ENCODE data around the gene EAF1.
"Not testable (repeated sequence)": the region's sequence is repeated elsewhere in the genome, so short reads cannot be mapped to it uniquely, and the experiment has no call there.

Gene EAF1

DNA sequence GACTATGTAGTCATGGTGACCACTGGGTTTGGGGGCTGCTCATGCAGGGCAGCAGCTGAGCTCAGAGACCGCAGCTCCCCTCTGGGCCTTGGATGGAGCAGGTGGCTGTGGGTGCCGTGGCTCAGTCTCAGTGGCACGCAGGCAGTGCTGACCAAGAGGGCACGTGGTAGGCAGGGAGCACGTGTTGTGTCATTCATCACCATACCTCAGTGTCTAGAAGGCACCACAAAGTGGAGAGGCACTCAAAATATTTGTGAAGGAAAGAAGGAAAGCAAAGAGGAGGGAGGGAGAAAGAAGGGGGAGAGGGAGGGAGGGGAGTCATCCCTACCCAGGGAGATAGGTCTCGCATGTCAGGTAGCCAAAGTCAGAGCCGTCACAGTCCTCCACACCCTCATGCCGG lies 26.1 kb downstream of the EAF1 start:
- no peak for DNase-seq

DNA sequence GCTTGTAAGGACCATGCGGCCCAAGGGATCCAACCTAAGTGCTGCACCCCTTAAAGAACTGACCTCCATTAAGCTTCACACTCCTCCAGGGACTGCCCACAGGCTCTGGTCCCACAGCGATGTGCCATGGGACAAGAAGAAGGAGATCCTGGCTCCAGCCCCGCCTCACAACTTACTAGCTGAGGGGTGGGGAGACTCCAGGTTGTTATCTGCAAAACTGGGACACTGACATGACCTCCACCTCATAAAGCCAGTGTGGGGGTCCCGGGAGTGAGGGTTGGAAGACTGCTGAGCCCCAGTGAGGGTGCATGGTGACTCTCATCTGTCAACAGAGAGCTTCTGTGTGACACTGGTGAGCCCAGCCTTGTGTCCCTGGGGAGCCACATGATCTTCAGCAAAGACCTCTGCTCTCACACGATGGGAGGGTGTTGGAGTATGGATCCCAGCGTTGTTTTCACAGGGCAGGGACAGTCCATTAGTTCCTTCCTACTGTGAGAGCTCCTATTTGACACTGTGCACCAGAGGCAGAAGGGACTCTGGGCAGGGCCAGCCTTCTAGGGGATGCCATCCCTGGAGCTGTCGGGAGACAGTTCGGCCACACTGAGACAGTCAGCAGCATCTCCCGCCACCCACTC lies 26.7 kb downstream of the EAF1 start:
- DNase-seq: no peak

DNA sequence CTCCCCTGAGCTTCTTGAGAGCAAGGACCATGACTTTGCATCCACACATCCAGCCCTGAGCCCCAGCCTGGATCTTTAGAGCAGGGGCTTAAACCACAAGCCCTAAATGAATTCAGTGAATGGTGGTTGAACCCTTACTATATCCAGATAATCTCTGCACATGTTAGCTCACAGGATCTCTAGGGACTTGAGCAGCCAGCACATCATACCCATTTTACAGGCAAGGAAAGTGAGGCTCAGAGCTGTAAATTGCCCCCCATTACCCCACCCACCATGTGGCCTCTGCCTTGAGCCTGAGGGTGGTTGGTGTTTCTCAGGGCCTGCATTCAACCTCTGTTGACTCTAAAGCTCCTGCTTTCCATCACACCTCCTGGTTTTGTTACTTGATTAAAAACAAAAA lies 27.6 kb downstream of the EAF1 start:
- DNase-seq: no peak

DNA sequence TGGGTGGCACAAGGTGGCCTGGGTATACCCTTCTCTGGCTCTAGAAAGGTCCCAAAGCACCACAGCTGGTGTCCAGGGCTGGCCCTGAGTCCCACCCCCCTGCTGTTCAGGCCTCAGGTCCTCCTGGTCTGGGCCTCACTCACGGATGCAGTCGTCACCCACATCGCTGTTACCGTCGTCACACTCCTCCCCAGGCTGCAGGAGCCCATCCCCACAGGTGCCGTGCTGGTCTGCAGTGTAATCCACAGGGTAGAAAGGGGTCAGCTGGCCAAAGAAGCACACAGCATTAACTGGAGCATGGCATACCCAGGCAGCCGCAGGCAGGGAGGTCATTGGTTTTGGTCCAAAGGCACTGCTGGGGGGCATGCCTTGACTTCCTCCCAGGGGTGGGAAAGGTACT lies 28.4 kb downstream of the EAF1 start:
- no peak for DNase-seq

DNA sequence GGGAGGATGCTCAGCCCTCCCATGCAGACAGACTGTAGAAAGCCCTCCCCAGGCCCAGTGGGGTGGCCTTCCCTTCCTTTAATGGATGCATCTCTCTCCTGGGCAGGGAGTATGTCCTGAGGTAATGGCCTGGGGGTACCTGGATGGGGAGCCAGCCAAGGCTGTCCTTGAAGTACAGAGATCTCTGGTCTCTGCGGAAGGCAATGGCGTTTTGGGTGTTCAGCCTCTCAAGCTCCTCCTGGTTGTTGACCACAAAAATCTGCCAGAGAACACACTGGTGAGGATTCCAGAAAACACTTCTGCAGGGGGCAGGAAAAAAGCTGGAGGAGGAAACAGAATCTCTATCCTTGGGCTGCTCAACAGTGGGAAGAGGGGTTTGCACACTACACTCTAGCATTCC lies 28.9 kb downstream of the EAF1 start:
- no peak for DNase-seq

DNA sequence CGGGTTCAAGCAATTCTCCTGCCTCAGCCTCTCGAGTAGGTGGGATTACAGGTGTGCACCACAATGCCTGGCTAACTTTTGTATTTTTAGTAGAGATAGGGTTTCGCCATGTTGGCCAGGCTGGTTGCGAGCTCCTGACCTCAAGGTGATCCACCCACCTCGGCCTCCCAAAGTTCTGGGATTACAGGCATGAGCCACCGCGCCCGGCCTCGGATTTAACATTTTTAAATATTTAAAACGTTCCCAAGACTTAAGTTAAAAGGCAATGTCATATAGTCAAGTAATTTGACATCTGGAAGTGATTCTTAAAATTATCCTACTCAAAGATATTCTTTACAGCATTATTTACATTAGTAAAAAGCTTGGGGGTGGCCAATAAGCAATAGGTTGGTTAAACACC lies 29.5 kb downstream of the EAF1 start:
- DNase-seq: not testable (repeated sequence)

DNA sequence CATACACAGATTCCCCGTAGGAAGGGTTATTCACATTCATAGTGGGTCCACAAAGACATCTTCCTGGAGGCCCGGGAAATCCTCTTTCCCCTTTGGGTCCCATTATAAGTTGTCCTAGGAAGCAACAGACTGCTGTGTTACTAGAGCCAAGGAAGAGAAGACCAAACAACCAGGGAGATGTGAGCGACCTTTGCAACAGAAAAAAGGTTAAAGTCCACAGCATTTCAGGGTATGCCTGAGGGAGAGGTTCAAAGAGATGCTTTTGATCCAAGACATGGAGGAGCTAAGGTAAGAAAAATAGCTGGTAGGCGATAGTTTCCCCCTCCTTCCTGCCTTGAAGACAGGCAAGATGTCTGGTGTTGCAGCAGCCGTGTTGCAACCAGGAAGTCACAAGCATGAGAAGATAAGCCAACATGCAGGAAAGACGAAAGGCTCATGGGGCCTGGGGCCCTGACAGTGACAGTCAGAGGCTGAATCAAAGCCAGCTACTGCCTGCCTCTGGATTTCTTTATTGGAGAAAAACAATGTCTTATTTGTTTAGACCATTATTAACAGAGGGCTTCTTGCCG lies 30.9 kb downstream of the EAF1 start:
- no peak for DNase-seq

DNA sequence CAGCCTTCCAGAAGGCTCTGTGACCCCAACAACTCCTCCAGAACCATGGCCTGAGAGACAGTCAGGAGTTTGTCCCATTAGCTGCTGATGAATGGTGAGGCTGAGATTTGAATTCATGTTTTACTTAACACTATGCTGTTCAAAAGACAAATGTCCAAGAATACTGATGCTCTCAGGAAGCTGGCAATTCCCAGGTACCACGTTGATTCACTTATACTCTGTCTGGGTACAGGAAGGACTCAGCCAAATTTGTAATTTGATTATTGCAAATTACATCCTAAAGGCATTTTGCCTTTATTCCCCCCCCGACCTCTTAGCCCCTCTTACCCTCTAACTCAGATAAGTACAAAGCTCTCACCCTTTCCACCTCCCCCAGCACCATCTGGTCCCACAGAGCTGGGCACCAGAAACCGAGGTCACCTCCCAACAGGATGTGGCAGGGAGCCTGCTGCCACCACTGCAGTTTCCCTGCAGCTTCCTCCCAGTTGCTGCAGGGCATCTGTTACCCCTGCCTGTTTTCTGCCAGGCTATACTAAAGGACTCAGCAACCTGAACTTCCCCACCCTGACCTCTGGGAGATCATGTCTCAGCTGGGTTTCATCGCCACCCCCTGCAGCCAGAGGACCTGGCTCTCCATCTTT lies 33.6 kb downstream of the EAF1 start:
- no peak for DNase-seq

DNA sequence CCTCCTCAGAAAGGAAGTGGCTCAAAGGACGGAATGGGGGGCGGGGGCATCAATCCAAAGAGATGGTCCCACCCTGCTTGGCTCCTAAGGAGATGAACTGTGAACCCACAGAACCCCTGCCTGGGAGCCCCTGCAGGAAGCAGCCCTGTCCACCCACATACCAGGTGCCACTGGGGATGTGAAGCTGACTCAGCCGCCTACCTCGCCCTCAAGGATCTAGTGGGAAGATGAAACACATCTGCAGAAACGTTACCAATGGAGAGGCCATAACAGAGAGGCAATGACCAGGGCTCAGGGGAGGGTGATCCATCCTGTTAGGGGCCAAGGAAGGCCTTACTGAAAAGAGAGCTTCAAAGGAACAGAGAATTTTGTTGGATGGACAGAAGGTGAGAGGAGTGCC lies 35.1 kb downstream of the EAF1 start:
- DNase-seq: no peak

DNA sequence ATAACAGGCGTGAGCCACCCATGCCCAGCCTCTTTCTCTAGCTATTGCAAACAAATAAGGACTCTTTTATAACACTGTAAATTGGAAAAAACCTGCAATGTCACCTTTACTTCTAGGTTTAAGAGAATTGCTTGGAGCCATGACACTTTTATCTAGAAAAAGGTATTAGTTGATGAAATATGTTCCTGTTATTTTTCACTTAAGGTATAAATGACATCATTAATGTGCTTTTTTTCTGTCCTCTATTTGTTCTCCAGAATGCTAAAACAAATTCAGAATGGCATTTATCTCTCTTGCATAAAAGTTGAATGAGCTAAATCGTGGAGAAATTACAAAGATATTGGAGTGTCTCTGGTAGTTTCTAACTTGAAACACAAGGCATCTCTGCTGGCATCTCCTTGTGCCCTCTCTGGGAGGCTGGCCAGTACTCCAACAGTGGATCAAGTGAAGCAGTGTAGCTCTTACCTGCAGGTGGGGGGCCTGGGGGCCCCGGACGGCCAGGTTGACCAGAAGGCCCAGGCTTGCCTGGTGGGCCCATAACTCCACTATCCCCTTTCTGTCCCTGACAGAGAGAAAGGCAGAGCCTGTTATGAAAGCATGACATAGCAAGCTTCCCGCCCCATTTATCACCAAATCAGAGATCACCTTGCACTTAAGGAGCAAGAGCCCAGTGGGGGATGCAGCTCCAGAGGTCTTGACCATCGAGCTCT lies 38.6 kb downstream of the EAF1 start:
- DNase-seq: no peak

DNA sequence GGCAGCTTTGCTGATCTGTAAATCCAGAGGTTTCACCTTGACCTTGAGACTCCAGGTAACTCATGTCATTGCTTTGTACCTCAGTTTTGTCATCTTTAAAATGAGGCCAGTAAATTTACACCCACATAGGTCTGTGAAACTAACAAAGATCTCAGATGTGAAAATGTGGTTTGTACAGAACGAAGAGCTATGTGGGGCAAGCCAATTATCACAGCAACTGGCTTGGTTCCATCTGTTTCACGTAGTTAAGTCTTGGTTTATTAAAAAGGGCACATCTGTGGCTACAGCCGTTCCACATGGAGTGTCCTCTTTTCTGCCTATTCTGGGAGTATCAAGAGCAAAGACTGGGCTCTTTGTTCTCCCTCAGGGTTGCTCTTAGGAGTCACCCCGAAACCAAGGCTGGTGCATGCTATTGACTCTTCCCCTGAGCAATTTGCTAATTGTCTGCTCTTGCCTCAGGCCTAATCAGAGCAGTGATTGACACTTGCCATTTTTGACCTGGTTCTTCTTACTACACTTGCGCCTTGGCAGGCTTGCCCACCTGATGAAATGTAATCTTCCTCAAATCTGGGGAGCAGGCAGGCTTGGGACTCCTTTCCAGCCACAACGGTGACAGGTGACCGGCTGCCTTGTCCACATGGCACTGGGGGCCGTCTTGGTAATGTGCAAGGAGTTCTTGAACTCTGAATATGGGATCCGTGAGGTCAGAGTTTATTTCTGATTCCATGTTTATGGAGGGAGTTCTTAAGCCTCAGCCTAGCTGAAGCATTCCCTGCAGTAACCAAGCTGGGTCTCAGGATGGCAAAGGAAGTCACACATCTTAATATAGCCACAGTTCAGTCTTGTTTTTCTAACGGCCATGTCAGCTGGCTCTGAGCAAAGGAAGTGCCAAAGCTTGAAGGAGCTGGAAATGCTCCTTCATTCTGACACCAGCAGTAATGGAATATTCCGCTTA lies 40.1 kb downstream of the EAF1 start:
- DNase-seq: no peak

DNA sequence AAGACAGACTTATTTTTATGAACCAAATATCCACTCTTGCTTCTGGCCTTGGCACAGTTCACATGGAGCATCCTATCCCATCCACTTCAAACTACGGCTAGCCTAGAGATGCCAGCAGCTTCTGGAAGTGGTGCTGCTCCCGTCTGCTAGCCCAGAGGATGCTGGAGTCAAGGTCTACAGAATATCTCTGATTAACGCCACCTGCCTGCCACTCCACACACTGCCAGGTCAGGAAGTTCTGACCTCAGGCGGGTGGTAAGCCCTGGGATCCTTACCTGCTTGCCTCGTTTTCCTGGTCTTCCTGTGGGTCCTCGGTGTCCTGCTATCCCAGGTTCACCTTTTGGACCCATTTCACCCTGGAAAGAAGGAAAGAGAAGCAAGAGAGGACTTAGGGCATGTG lies 42.9 kb downstream of the EAF1 start:
- DNase-seq: no peak

DNA sequence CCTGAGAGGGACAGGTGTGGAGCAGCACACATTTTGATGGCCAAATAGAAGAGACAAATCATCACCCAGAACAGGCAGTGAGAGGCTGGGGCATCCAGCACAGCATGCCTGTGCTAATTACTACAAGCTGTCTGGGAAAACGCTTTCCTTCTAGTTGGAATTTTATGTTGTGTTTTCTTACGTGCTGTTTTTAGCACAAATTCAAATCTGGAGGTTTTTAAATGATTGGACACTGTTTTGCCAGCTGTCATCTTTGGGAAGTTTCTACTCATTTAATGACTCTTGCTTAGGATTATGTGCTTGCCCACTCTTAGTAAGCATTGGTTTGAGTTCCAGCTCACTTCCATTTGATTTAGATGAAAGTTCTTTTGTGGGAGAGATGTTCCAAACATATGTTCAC lies 43.5 kb downstream of the EAF1 start:
- DNase-seq: no peak

DNA sequence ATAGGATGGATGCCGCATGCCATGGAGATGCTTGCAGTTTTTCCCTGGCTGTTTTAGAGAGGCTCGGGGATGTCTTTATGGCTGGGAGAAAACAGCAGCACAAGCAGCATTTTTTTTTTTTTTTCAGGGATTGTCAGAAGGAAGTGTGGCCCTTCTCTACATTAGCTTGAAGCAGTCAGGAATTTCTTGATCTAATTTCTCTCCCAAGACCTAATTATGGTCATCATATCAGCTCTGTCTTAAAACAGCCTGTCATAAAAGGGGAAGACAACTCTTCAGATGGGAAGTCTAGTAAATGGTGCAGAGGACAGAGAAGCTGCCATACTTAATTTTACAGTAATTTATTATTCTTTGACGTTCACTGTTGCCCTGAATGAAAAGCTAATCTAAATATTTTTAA lies 44.5 kb downstream of the EAF1 start:
- DNase-seq: no peak

DNA sequence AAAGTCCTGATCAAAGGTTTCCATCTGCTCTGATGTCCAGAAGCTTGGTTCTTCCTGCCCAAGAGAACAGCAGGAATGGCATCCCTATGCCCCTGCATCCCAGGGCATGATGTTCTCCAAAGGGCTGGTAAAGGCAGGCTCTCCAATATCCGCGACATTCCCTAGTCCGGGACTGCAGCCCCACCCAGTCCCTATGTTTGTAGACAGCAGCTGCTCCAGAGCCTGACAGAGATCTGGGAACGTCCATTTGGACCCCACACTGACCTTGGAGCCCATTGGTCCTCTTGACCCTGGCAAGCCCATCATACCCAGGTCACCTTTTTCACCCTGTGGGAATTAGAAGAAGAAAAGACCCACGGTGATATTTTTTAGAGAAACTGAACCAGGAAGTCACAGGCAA lies 47.8 kb downstream of the EAF1 start:
- DNase-seq: no peak

DNA sequence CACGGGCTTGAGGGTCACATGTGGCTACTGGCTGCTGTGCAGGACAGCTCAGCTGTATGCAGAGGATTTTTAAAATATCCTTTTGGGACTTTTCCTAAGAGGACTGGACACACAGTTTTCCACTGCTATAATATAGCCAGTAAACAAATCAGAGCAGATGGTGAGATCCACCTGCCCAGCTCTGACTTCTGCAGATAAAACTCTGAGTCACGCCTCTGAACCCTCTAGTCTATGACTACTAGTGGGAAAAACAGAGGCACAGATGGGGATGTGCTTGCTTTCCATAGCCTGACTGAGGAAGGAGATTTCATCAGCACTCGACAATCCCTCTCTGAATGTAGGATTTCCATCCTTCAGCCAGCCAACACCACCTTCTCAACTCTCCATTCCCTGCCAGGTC lies 49.0 kb downstream of the EAF1 start:
- DNase-seq: no peak

DNA sequence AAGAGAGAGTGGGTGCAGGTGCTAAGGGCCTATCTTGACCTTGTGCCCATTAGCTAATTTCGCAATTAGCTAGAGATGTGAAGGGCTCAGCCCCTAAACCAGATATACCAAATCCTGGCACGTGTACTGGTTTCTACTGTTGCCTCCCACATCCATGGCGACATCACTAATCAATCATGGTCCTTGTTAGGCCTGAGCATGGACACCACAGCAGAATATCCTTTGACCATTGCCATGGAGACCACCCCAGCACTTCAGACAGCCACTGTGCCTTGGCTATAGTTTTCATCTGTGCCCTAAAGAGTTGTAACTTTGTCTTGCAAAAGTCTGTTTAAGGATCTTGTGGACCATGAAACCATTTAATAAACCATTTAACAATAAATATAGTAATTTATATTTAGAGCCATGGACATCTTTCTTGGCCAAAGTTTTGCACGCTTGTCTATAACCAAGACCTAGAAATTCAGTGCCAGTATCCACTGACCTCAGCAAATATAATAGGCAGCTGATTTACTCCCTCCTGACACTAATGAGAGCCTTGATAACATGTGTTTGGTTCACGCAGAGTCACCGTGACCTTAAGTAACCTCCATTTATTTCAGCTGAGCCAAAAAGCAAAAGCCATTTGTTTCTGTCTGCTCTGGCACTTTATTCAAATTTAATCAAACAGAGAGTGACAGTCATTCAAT lies 50.7 kb downstream of the EAF1 start:
- DNase-seq: no peak

DNA sequence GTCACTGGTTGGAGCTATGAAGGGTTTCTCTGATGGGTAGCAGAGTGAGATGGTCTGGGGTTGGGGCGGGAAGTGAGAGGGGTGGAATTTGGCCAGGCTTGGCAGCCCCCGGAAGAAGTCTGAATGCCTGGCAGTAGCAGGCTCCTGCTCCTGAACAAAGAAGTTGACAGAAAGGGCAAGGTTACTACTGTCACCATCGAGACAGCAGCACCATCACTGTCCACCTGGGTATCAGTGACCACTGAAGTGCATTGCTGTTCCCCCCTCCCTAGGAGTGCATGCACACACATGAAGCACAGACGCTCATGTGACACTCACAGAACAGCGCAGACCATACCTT lies 51.2 kb downstream of the EAF1 start:
- no peak for DNase-seq

DNA sequence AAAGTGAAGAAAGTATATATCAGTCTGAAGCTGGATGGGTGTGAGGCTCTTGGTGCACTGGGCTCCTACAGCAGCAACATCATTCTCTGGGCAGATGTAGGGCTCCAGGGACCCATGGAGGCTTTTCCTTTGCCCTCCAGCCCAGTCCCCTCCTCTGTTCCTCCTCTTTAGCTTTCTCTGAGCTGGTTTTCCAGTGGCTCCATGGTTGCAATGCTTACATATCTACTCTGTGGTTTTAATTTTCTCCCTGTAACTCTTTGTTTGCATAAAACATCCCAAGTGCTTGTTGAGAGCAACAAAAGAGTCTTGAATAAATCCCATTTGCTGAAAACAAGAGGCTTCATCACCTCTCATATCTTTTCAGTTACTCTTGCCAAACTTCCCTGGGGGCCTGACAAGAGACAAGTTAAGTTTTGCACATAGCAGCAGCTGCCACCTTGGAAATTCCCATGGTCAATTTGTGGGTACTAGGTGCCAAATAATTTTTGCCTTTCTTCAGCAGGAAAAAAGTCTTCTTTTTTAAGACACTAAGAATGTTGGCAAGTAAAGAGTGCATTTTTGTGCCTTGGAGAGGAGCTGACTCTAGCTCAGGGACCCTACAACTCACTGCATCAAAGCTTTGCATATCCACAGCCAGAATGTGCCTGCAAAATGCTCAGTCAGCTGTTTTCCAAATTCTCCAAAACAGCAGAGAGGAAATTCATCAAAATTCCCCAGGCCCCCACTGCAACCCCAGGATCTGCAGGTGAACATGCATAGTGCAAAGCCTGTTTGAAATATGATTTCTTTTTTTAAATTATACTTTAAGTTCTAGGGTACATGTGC lies 52.2 kb downstream of the EAF1 start:
- no peak for DNase-seq

DNA sequence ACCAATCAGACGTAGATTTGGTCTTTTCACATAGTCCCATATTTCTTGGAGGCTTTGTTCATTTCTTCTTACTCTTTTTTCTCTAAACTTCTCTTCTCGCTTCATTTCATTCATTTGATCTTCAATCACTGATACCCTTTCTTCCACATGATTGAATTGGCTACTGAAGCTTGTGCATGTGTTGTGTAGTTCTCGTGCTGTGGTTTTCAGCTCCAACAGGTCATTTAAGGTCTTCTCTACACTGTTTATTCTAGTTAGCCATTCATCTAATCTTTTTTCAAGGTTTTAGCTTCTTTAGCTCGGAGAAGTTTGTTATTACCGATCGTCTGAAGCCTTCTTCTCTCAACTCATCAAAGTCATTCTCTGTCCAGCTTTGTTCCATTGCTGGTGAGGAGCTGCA lies 57.2 kb downstream of the EAF1 start:
- not testable (repeated sequence) for DNase-seq

DNA sequence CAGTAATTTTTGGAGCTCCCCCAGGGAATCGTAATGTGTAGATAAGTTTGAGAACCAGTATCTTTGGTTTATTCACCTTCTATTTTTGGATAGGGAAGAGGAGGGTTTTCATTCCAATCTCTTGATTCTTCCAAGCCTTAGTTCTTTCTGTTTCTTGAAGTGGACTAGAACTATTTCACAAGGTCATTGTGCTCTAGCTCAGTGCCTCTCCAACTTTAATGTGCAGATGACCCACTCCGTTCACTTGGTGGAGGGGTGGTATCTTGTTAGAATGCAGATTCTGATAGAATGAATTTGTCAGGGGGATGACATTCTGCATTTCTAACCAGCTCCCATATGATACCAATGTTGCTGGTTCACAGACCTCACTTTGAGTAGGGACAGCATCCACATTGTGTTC lies 58.6 kb downstream of the EAF1 start:
- no peak for DNase-seq

DNA sequence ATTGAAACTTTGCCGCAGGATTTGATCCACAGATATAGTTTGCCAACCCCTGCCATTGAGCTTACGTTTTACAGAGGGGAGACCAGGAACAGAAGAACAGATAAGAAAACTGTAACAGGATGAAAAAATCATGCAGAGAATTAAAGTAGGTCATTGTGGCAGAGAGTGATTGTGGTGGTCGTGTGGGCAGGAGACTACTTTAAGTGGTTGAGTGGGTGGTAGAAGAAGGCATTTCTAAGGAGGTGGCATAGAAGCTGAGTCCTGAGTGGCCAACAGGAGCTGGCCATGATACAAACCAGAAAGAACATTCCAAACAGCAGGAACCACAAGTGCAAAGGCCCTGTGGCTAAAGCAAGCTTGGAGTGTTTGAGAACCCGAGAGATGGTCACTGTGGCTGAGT lies 59.6 kb downstream of the EAF1 start:
- no peak for DNase-seq
